GM19463 (cell line): ENCODE data around the gene IGLL5.
"Not testable (repeated sequence)": the region's sequence is repeated elsewhere in the genome, so short reads cannot be mapped to it uniquely, and the experiment has no call there.

Source experiments
- ATAC-seq: cut with Tn5 transposase; IDR thresholded peaks from one replicate; pipeline ENCODE4 v1.9.1; 2021; ENCODE audit warnings: mild to moderate bottlenecking, moderate library complexity; ENCODE audit not compliant: unreplicated experiment

Gene IGLL5

GRCh38 chr22:22899342-22900080 is 11.9 kb downstream of the IGLL5 start:
- ATAC-seq, result not testable (repeated sequence)

GRCh38 chr22:22900527-22901205 is 13.1 kb downstream of the IGLL5 start:
- not testable (repeated sequence) for ATAC-seq

DNA sequence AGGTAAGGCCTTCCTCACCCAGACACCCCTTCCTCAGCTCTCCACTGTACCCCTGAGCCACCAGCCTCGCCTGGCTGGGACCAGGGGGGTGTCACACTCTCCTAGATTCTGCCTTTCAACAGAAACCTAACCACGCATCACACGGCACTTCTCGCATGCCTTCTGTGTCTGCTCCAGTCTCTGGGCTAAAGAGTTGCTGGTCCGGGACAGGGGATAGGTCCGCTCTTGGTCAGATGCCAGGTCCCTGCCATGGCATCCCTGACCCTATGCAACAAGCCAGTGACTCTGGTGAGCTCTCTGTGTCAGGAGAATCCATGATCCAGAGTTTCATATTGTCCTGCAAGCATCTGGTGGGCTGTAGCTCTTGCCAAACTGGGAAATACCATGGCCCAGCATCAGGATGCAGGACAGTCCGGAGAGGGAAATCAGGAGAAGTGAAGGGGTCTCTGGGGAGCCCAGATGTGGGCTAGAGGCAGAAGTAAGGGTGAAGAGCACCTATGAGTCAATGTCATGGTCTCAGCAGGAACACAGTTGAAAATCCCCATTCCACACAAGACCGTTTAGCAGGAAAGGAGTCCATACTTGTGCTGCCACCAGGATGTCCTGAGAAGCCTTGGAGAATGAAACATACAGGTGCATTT is 14.1 kb downstream of the IGLL5 start:
- ATAC-seq, result no peak

DNA sequence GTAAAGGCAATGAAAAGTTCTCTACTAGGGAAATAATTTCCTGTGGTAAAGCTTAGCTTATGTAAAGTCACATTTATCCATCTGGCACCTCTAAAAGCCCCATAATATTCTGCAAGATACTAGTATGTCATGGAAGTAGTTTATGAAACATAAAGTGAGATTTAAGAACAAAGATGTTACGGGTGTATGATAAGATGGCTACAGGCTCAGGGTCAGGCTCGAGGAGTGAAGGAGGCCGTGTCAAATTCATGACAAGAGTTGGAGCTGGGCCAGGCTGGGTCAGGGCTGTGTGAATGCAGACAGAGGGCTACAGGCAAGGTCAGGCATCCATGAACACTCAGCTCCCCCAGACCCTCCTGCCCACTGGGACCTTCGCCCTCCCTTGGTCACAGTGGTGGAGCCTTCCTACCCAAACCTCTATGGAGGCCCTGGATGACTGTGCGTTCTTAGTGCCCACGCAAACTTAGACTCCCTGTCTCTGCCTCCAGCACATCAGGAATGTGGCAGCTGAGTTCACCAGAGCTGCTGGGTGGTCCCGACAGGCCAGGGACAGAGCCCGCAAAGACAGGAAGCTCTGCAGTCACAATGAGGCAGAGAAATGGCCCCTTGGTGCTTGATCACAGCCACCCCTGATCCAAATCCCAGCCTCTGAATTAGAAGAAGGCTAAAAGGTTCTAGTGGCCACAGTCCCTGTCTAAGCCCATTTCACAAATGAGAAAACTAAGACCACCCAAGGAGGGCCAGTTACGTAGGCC is 14.8 kb downstream of the IGLL5 start:
- no peak for ATAC-seq

DNA sequence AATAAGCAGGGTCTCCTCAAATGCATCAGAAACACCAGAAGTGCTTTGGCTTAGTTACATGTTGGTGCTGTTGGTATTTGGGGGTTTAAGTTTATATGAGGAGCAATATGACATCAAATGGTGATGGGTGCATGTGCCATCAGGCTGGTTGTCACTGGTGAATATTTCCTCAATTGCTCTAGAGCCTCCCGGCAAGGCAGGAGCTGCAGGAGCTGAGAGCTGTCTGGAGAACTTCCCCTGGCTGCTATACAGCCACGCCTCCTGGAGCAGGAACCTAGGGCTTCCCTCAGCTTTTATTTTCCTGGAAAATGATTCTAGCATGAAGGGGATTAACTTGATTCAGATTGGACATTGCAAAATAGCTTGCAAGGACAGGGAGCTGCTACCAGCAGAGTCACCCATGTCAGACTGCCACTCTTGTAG is 15.8 kb downstream of the IGLL5 start:
- no peak for ATAC-seq

DNA sequence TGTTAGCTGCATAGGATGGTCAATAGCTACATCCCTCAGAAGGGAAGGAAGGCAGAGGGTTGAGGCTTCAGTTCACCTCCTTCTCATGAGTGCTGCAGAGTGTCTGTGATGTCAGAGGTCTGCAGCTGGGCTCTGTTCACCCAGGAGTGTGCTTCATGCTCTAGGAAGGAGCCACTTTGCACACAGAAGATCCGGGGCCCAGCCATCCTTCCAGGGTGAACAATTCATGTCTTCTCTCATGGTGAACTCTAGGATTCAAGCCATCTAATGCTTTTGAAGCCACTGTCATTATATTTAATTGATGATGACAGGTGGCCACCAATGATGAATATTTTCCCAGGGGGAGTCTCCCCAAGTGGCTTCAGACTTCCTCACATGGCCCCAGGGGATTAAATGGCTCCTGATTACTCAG is 16.2 kb downstream of the IGLL5 start:
- not testable (repeated sequence) for ATAC-seq

GRCh38 chr22:22904736-22905135 is 17.1 kb downstream of the IGLL5 start:
- not testable (repeated sequence) for ATAC-seq

DNA sequence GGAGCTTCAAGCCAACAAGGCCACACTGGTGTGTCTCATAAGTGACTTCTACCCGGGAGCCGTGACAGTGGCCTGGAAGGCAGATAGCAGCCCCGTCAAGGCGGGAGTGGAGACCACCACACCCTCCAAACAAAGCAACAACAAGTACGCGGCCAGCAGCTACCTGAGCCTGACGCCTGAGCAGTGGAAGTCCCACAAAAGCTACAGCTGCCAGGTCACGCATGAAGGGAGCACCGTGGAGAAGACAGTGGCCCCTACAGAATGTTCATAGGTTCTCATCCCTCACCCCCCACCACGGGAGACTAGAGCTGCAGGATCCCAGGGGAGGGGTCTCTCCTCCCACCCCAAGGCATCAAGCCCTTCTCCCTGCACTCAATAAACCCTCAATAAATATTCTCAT is 18.8 kb downstream of the IGLL5 start:
- not testable (repeated sequence) for ATAC-seq

DNA sequence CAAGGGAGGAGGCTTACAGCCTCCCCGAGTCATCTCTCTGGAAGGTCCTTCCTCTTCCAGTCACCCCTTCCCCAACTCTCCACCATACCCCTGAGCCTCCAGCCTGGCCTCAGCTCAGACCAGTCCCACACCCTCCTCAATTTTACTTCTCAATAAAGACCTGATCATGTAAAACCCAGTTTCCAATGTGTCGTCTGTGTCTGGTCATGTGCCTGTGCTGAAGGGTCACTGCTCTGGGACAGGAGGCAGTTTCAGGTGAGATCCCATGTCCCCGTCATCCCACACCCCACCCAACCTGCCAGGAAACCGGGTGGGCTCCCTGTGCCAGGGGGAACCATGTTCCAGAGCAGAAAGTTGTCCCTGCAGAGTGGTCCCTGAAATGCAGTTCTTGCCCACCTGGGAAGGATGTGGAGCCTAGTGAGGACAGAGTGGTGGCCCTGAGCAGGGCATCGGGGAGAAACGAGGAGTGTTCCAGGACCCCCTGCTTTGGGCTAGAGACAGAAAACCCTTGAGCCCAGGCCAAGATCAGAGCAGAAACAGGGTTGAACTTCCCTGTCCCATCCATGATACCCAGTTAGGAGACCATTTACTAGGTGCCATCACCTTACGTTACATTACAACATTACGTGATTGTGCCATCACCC is 19.4 kb downstream of the IGLL5 start:
- no peak for ATAC-seq

- ATAC-seq, result no peak
Observed at GRCh38 chr22:22907551-22908494, 20.2 kb downstream of the IGLL5 start.

DNA sequence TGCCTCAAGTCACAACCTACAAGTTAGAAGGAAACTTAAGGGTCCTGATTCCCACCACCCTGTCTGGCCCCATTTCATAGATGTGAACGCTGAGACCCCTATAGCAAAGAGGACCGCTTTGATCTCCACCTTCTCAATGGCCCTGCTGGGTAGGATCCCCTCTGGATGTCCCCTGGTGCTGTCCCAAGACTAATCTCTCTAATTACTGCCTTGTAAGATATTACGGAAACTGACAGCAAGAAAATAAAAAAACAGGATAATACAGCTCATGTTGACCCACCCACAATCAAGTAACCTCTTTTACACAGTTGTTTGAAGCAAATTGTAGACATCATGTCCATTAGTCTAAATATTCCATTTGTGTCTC is 20.9 kb downstream of the IGLL5 start:
- no peak for ATAC-seq

DNA sequence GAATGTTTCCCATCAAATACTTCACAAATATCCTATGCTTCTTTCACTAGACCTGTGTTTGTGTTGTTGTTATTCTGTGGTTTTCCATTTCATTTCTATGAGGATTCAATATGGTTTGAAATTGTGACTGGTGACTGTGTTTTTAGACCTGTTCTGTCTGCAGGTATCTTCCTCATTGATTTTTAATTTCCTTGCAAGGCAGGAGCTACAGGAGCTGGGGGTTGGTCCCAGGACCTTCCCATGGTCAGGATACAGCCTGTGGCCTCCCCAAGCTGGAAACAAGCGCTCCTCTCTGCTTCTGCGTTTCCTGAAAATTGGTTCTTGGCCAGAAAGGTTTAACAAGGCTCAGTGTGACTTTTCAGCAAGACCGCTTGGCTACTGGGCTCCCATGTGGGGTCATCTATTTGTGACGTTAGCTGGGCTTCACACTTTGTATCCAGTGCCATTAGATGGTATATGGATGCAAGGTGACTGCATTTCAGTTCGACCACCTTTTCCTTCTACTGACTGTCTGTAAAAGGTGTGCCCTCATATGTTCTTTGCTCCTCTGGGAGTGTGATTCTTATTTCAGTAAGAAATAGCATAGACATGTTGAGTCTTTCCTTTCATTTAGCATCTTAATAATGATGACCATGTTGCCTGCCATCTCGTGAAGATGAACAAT is 21.5 kb downstream of the IGLL5 start:
- no peak for ATAC-seq

DNA sequence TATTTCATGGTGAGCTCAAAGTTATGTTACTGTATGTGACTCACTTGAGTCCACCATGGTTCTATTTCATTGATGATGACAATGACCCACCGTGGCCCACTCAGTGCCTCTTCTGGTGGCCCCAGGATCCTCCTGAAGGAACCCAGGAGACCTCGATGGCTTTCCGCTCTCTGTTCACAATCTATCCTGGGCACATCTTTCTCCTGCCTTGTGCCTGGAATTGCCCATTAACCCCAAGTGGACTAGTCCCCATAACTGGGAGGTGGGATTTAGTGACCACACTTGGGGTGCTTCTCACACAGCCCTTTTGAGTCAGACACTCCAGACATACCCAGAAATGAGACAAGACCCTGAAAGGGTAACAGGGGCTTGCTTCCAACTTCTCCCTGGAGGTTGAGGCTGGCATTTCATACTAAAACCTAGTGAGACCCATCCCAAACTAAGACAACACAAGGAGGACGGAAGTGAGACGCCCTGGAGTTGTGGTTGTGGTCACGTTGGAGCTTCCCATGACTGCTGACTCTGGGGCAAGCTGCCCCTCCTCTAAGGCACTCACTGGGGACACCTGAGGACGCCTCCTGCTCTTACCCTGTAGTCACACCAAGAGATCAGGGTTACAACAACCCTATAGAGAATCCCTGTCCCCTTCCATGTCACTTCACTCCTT is 22.1 kb downstream of the IGLL5 start:
- no peak for ATAC-seq

- no peak for ATAC-seq
Observed at GRCh38 chr22:22910272-22911240, 22.9 kb downstream of the IGLL5 start.

DNA sequence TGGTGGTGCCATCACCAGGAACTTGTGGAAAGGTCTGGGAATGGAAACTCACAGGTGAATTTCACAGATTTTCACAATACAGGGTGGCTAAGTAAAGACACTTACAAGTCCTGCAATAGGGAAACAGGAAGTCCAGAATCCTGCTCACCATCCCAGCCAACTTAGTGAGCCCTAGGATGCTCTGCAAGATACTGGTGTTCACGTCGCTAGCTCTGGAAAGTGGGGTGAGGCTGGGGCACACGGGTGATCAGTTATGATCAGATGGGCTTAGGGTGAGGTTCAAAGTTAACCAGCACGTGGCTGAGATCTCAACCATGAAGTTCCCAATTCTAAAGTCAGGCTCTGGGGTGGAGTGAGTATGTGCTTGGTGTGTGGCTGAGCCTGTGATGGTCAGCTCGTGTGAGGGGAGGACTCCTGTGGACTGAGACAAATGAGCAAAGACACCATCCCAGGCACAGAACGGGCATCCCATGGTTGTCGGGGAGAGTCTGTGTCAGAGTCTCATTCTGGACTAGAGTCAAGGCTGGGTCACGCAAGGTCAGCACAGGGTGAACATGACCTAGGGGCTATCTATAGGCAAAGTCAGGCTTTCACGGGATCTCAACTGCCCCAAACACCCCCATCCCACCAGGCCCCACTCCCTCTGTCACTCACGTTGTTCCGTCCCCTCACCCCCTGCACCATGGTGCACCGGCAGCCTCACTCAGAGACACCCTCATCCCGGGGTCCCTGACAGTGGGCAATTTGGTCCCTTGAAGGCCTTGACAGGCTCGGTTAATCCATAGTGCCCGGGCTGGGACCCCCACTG is 23.9 kb downstream of the IGLL5 start:
- no peak for ATAC-seq

GRCh38 chr22:22912135-22912987 is 24.7 kb downstream of the IGLL5 start:
- ATAC-seq, result no peak
